H1 (cell line): ENCODE results near the gene JAKMIP2. TPM values are rescaled to one million over a fixed set of nuclear protein-coding genes. Genes with fewer than 3 reads are reported as not detected.

Source experiments
- EGR1 ChIP-seq: IDR thresholded peaks from 2 replicates; pipeline ENCODE4 v1.6.1; 2011; ENCODE audit warnings: low read depth, low read length, borderline replicate concordance
- EP300 ChIP-seq, 2 experiments: IDR thresholded peaks; 1 replicate in 1 of 2; 2 replicates in 1 of 2; pipeline ENCODE4 v1.6.1; 2011 to 2012; ENCODE audit warnings: low read depth in 2 of 2, low read length in 2 of 2, mild to moderate bottlenecking in 2 of 2, borderline replicate concordance in 1 of 2, inconsistent platforms in 1 of 2, moderate library complexity in 1 of 2
- POLR2A ChIP-seq, 2 experiments: IDR thresholded peaks; 1 replicate in 1 of 2; 2 replicates in 1 of 2; pipeline ENCODE4 v1.6.1; 2011; ENCODE audit warnings: low read depth in 2 of 2, low read length in 2 of 2, mild to moderate bottlenecking in 2 of 2; ENCODE audit errors: control extremely low read depth in 1 of 2
- RFX5 ChIP-seq: IDR thresholded peaks from 2 replicates; pipeline ENCODE4 v1.6.1; 2011; ENCODE audit warnings: low read depth, low read length, improper control_type of control experiment, borderline replicate concordance
- RXRA ChIP-seq: IDR thresholded peaks from 2 replicates; pipeline ENCODE4 v1.6.1; 2011; ENCODE audit warnings: low read depth, mild to moderate bottlenecking, low read length, moderate library complexity; ENCODE audit not compliant: insufficient read depth
- SIRT6 ChIP-seq: IDR thresholded peaks from one replicate; pipeline ENCODE4 v1.7.1; 2012; ENCODE audit warnings: low read length, inconsistent platforms
- polyA plus RNA-seq, 7 experiments: library from polyadenylated mRNA; depleted of rRNA in 3 of 7; stranded (reverse) in 5 of 7; unstranded in 2 of 7; fragments of >200 nt in 5 of 7; fragments of 200-250 nt in 2 of 7; gene quantifications; 1 replicate in 5 of 7; 2 replicates in 1 of 7; 4 replicates in 1 of 7; pipeline versions ENCODE4 v1.2.1 to v1.2.3, GENCODE V29; 2011 to 2013; ENCODE audit warnings: missing spikeins in 2 of 7, mixed read lengths in 2 of 7
- total RNA-seq: library from RNA; stranded (reverse); fragmentation: NEBNext Ultra II Directional; extraction: Animal tissue kit (Norgen Biotek cat#: 25700); gene quantifications from 2 replicates; pipeline ENCODE4 v1.2.1, GENCODE V29; 2021

Gene JAKMIP2
- total and polyA plus RNA-seq, 2 of the 8 experiments (the other 6 are each of a cell fraction or from before 2014, with no cell fraction given), result 2.4 to 13.6 TPM

GRCh38 chr5:147658293-147658932, 124.1 kb downstream of the JAKMIP2 start (continued):
- TF ChIP-seq RFX5 (no peak), SIRT6 (no peak), RXRA (no peak), POLR2A (IDR thresholded peaks at IDR 0.05; ENCODE audit: control extremely low read depth in 1 of 2, low read depth in 2 of 2, low read length in 2 of 2) (no peak), EGR1 (no peak), EP300 (IDR thresholded peaks at IDR 0.05; ENCODE audit: borderline replicate concordance in 1 of 2, low read depth in 2 of 2, low read length in 2 of 2) (no peak)
- TF ChIP-seq, all 59 proteins: peak for 0
